K562 (cell line): ENCODE results near the gene IQGAP3. TPM values are rescaled to one million over a fixed set of nuclear protein-coding genes. Genes with fewer than 3 reads are reported as not detected.
A peak's percentile ranks its signal among the peaks of the same experiment; 100 is the strongest.

Source experiments
- ATAC-seq: fragments of 200-7000 bp; cut with Tn5 transposase; 3 replicates; pipeline ENCODE4 v1.9.1; 2020; ENCODE audit warnings: moderate library complexity
- BruUV-seq: library from RNA; stranded (reverse); fragments of 400-500 nt; replicated peaks from 2 replicates; lab custom pipeline; 2021; lab: Mats Ljungman, UMichigan
- CTCF ChIA-PET: fragments of 300-600 bp; formaldehyde crosslinking; extraction: SDS; loops from one replicate; lab custom pipeline; 2021; ENCODE audit warnings: low intra/inter-chr PET ratio; lab: Yijun Ruan, JAX
- POLR2A ChIA-PET: fragments of 300-600, 350-650 bp; sonication (Branson Sonifier 250); formaldehyde crosslinking; extraction: SDS; loops from one replicate; lab custom pipeline; 2021; ENCODE audit warnings: antibody characterized with exemption, inconsistent platforms; lab: Yijun Ruan, JAX
- DNase-seq, 4 experiments: peaks; one replicate each; pipeline versions ENCODE4 v3.0.0 to v3.0.0-alpha.2; 2011 to 2018; ENCODE audit warnings: low spot score in 3 of 4, mixed read lengths in 3 of 4; ENCODE audit errors: extremely low read depth in 1 of 4
- FAIRE-seq: peaks from 2 replicates; lab custom pipeline; 2011; peaks lifted over from hg19 to GRCh38; lab: Jason Lieb, UNC
- H2AFZ ChIP-seq: 2 replicates; pipeline ENCODE4 v1.6.0; 2011; ENCODE audit warnings: low read depth, low read length, control low read depth, inconsistent platforms
- H3K27ac ChIP-seq: fragments of 200-600 bp; 3 replicates; pipeline ENCODE4 v1.8.0; 2011; ENCODE audit warnings: low read depth, mild to moderate bottlenecking, control low read depth, inconsistent platforms, low read length, moderate library complexity, mixed read lengths; ENCODE audit errors: extremely low read depth
- H3K27me3 ChIP-seq, 2 experiments: fragments of 300-600 bp in 1 of 2; 2 replicates in 1 of 2; 3 replicates in 1 of 2; pipeline versions ENCODE4 v1.6.0 to v1.8.0; 2011; ENCODE audit warnings: inconsistent platforms in 2 of 2, low read length in 2 of 2, mild to moderate bottlenecking in 1 of 2, mixed read lengths in 1 of 2, moderate library complexity in 1 of 2; ENCODE audit not compliant: control insufficient read depth in 2 of 2, insufficient read depth in 2 of 2
- H3K36me3 ChIP-seq: fragments of 300-600 bp; 3 replicates; pipeline ENCODE4 v1.8.0; 2011; ENCODE audit warnings: mild to moderate bottlenecking, low read length, inconsistent platforms; ENCODE audit not compliant: control insufficient read depth, insufficient read depth
- H3K4me1 ChIP-seq, 2 experiments: fragments of 200-600 bp in 1 of 2; replicated peaks in 1 of 2; 2 replicates in 1 of 2; 3 replicates in 1 of 2; pipeline versions ENCODE4 v1.5.1 to v1.8.0; 2011; ENCODE audit warnings: inconsistent platforms in 2 of 2, low read length in 2 of 2, mild to moderate bottlenecking in 1 of 2, mixed read lengths in 1 of 2, moderate library complexity in 1 of 2; ENCODE audit not compliant: control insufficient read depth in 2 of 2, insufficient read depth in 2 of 2
- H3K4me2 ChIP-seq: 2 replicates; pipeline ENCODE4 v1.6.1; 2011; ENCODE audit warnings: low read length, control low read depth, inconsistent platforms, mixed read lengths; ENCODE audit not compliant: insufficient read depth
- H3K4me3 ChIP-seq: fragments of 200-600 bp; sonication (generic), shearing (Covaris generic); 2 replicates; pipeline ENCODE4 v1.5.1; 2016; ENCODE audit warnings: control low read depth, inconsistent platforms
- H3K79me2 ChIP-seq: fragments of 200-600 bp; 3 replicates; pipeline ENCODE4 v1.8.0; 2011; ENCODE audit warnings: low read length, inconsistent platforms; ENCODE audit not compliant: control insufficient read depth, insufficient read depth
- H3K9ac ChIP-seq, 2 experiments: 2 replicates each; pipeline versions ENCODE4 v1.6.0 to v1.6.1; 2011; ENCODE audit warnings: low read depth in 2 of 2, low read length in 2 of 2, control low read depth in 1 of 2, inconsistent platforms in 1 of 2, mild to moderate bottlenecking in 1 of 2, mixed read lengths in 1 of 2; ENCODE audit not compliant: insufficient read depth in 1 of 2
- H3K9me1 ChIP-seq: one replicate; pipeline ENCODE4 v1.6.0; 2011; ENCODE audit warnings: inconsistent platforms, mild to moderate bottlenecking, low read length, moderate library complexity; ENCODE audit not compliant: control insufficient read depth, insufficient read depth
- H3K9me3 ChIP-seq: replicated peaks from 2 replicates; pipeline ENCODE4 v1.5.1; 2011; ENCODE audit warnings: low read depth, low read length, inconsistent platforms; ENCODE audit not compliant: control insufficient read depth, insufficient read depth
- H4K20me1 ChIP-seq: replicated peaks from 2 replicates; pipeline ENCODE4 v1.6.1; 2011; ENCODE audit warnings: low read length, inconsistent platforms, mixed read lengths; ENCODE audit not compliant: control insufficient read depth, insufficient read depth
- CBX8 ChIP-seq: fragments of 200-600 bp; sonication (generic); IDR thresholded peaks from 2 replicates; pipeline ENCODE4 v1.6.1; 2012; ENCODE audit warnings: borderline replicate concordance, mixed run types, low read depth, mild to moderate bottlenecking, moderate library complexity, mixed read lengths, low read length, control low read depth, inconsistent platforms; ENCODE audit not compliant: poor library complexity, severe bottlenecking; ENCODE audit errors: extremely low read depth
- FOXJ3 ChIP-seq: sonication (generic); formaldehyde crosslinking; IDR thresholded peaks from 2 replicates; pipeline ENCODE4 v1.4.0; 2020; ENCODE audit warnings: mild to moderate bottlenecking, missing genetic modification reagents
- GABPB2 ChIP-seq: fragments of 250-450 bp; sonication (Bioruptor Pico); conservative IDR thresholded peaks from 2 replicates; pipeline ENCODE4 v1.5.1; 2021; ENCODE audit warnings: mild to moderate bottlenecking
- NFXL1 ChIP-seq: fragments of 450-650 bp; formaldehyde crosslinking; IDR thresholded peaks from 2 replicates; pipeline ENCODE4 v1.4.0; 2021; ENCODE audit warnings: mild to moderate bottlenecking
- POLR2A ChIP-seq: fragments of 450-650 bp; conservative IDR thresholded peaks from 2 replicates; pipeline ENCODE4 v1.6.1; 2016
- POLR2G ChIP-seq: fragments of 200-400 bp; formaldehyde crosslinking; IDR thresholded peaks from 2 replicates; pipeline ENCODE4 v1.6.1; 2017; ENCODE audit warnings: low read depth, mild to moderate bottlenecking, antibody characterized with exemption, low read length, moderate library complexity
- TRIM24 ChIP-seq, 2 experiments: fragments of 450-650 bp; IDR thresholded peaks; 2 replicates each; pipeline ENCODE4 v1.6.1; 2016
- ZC3H11A ChIP-seq: IDR thresholded peaks from 2 replicates; pipeline ENCODE4 v1.6.1; 2012; ENCODE audit warnings: low read depth, low read length, improper control_type of control experiment
- ZNF175 ChIP-seq: fragments of 200-800 bp; sonication (Bioruptor generic); IDR thresholded peaks from 2 replicates; pipeline ENCODE4 v1.6.1; 2016; ENCODE audit warnings: low read depth, mild to moderate bottlenecking, missing genetic modification characterization, missing compliant biosample characterization
- ZNF445 ChIP-seq: fragments of 250-450 bp; sonication (Bioruptor Pico); IDR thresholded peaks from 2 replicates; pipeline ENCODE4 v1.4.0; 2020; ENCODE audit warnings: low read depth, mild to moderate bottlenecking, moderate library complexity
- WGBS: fragments of 100-300 bp; shearing (Covaris generic); methylation state at CpG from one replicate; pipeline ENCODE4 v1.1.6; 2016; ENCODE audit warnings: low coverage, mixed read lengths; ENCODE audit not compliant: insufficient coverage; ENCODE audit errors: missing lambda C conversion rate; 5-methylcytosine and 5-hydroxymethylcytosine counted together
- in situ Hi-C: fragments of 300-500 bp; cut with MboI; formaldehyde crosslinking; loops from 4 replicates; pipeline ENCODE4 v1.15.0; 2018; ENCODE audit warnings: inconsistent platforms, mixed read lengths
- intact Hi-C: fragments of 100-400 bp; cut with micrococcal nuclease; formaldehyde crosslinking; loops from 2 replicates; pipeline ENCODE4 v1.14.2; 2022
- polyA plus RNA-seq, 8 experiments: library from polyadenylated mRNA; depleted of rRNA in 4 of 8; stranded (reverse) in 5 of 8; unstranded in 3 of 8; fragments of >200 nt; fragmentation: Nextera tagmentation in 2 of 8; fragmentation: Illumina TruSeq in 1 of 8; extraction: Ambion mirVana in 2 of 8; extraction: Trizol in 1 of 8; gene quantifications; 2 replicates each; pipeline versions ENCODE4 v1.2.1 to v1.2.3, GENCODE V29; 2011 to 2014; ENCODE audit warnings: inconsistent platforms in 1 of 8, missing spikeins in 1 of 8
- total RNA-seq, 7 experiments: library from RNA; depleted of rRNA in 6 of 7; stranded (reverse); fragments of >200 nt in 6 of 7; fragmentation: Illumina TruSeq in 2 of 7; extraction: Trizol in 2 of 7; gene quantifications; 2 replicates each; pipeline versions ENCODE4 v1.2.1 to v1.2.3, GENCODE V29; 2011 to 2021; ENCODE audit warnings: low replicate concordance in 1 of 7
- TF ChIP-seq, protein P1 (sequence below): sonication (generic); formaldehyde crosslinking; IDR thresholded peaks from 2 replicates; pipeline ENCODE4 v1.8.0; 2023; ENCODE audit warnings: mild to moderate bottlenecking, missing genetic modification reagents
- TF ChIP-seq, protein P2 (sequence below): fragments of 450-650 bp; IDR thresholded peaks from 2 replicates; pipeline ENCODE4 v1.7.1; 2018; ENCODE audit warnings: mild to moderate bottlenecking, low read depth; ENCODE audit not compliant: partially characterized antibody
- TF ChIP-seq, protein P3 (sequence below), 2 experiments: fragments of 450-650 bp; IDR thresholded peaks; 2 replicates each; pipeline ENCODE4 v1.6.1; 2016
- TF ChIP-seq, protein P4 (sequence below): sonication (generic); formaldehyde crosslinking; IDR thresholded peaks from 2 replicates; pipeline ENCODE4 v1.8.1; 2023; ENCODE audit warnings: mild to moderate bottlenecking, missing genetic modification reagents

The IQGAP3 gene
- total and polyA plus RNA-seq, 9 of the 15 experiments (the other 6 are each of a cell fraction or from before 2014, with no cell fraction given), result 1.4 to 16.6 (median 11.9) TPM

DNA sequence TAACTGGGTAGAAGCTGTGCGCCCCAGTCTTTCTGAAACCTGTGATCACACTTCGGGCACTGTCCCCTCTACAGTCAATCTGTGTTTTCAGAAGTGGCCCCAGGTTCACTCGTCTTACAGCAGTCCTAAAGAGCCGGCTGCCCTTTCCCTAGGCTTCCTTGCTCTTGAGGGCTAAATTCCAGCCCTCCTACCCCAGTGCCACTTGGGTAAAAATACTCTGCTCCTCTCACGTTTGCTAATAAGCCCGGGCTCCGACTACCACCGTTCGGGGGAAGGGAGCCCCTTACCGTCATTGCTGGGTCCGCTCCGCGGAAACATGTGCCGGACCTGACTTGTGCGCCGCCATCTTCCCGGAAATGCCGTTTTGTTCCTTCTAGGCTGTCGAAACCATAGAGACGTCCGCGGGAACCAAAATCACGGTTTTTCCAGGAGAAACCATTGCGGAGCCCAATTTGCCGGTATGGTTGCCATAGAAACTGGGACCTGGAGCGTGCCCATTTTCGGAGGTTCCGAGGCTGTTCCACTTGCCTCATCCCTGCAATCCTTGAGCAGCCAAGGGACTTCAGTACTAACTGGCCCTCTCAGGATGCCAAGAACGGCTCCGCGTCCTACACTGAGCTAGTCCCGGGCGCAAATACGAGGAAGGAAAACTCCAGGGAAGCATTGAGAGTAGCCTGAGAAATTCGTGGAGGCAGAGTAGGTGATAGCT lies 28.9 kb upstream of the IQGAP3 start, which contains the start of gene GPATCH4:
Gene GPATCH4 (minus strand): TSS at position 358 of the 709 bp plus-strand sequence.
- peak within 1 kb of the TSS; percentile 100 for H2AFZ ChIP-seq
- peaks cover 46% of the 10 kb centered on the region for H3K79me2 ChIP-seq
- H3K27ac ChIP-seq, result peak within 1 kb of the TSS; percentile 80
- FAIRE-seq (peak; percentile 83), ATAC-seq (peak; percentile 87), DNase-seq (peak; percentile 75 to 89 (median 78))
- WGBS, result 0% methylated on average over 33 of the region's 35 CpGs
- H3K4me3 ChIP-seq, result peak within 1 kb of the TSS; percentile 81
- H4K20me1 ChIP-seq, result no peaks in the 10 kb centered on the region
- H3K9me1 ChIP-seq, result no peaks in the 10 kb centered on the region
- CTCF ChIA-PET, result interaction anchor here (0.6 to 1.2 kb wide), 2 partner anchors 18 to 149 kb away, joined by 4 to 6 read pairs; no protein-coding TSS in a partner anchor
- H3K27me3 ChIP-seq, result no peaks in the 10 kb centered on the region
- peak within 1 kb of the TSS; percentile 97 for H3K4me2 ChIP-seq
- peak within 1 kb of the TSS; percentile 86 to 93 for H3K9ac ChIP-seq
- in situ Hi-C loops (loop anchor here (5.0 kb wide), 2 partner anchors 144 to 214 kb away; no protein-coding TSS in a partner anchor), intact Hi-C loops (no loop called here)
- H3K36me3 ChIP-seq, result peaks cover 36% of the 10 kb centered on the region
- POLR2A ChIA-PET, result interaction anchor here (0.6 to 3.2 kb wide), 5 partner anchors 8 to 60 kb away, joined by 3 to 16 read pairs (median 5); partner anchors contain the start of gene NAXE
- H3K9me3 ChIP-seq, result no peaks in the 10 kb centered on the region
- peaks cover 12% of the 10 kb centered on the region in 2 experiments; a peak in 4 of 5 replicates for H3K4me1 ChIP-seq
- BruUV-seq, result no TSS peak
- TF ChIP-seq ZNF175 (CRISPR knock-in tag) (no peak), FOXJ3 (CRISPR knock-in tag) (no peak), TRIM24 (IDR thresholded peaks at IDR 0.05) (no peak), POLR2G (peak; percentile 77), GABPB2 (no peak), POLR2A (peak; percentile 93), ZC3H11A (no peak), NFXL1 (CRISPR knock-in tag) (no peak), CBX8 (no peak), ZNF445 (no peak)
- TF ChIP-seq, protein P1, sequence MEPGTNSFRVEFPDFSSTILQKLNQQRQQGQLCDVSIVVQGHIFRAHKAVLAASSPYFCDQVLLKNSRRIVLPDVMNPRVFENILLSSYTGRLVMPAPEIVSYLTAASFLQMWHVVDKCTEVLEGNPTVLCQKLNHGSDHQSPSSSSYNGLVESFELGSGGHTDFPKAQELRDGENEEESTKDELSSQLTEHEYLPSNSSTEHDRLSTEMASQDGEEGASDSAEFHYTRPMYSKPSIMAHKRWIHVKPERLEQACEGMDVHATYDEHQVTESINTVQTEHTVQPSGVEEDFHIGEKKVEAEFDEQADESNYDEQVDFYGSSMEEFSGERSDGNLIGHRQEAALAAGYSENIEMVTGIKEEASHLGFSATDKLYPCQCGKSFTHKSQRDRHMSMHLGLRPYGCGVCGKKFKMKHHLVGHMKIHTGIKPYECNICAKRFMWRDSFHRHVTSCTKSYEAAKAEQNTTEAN, result no peak
- TF ChIP-seq, protein P2, sequence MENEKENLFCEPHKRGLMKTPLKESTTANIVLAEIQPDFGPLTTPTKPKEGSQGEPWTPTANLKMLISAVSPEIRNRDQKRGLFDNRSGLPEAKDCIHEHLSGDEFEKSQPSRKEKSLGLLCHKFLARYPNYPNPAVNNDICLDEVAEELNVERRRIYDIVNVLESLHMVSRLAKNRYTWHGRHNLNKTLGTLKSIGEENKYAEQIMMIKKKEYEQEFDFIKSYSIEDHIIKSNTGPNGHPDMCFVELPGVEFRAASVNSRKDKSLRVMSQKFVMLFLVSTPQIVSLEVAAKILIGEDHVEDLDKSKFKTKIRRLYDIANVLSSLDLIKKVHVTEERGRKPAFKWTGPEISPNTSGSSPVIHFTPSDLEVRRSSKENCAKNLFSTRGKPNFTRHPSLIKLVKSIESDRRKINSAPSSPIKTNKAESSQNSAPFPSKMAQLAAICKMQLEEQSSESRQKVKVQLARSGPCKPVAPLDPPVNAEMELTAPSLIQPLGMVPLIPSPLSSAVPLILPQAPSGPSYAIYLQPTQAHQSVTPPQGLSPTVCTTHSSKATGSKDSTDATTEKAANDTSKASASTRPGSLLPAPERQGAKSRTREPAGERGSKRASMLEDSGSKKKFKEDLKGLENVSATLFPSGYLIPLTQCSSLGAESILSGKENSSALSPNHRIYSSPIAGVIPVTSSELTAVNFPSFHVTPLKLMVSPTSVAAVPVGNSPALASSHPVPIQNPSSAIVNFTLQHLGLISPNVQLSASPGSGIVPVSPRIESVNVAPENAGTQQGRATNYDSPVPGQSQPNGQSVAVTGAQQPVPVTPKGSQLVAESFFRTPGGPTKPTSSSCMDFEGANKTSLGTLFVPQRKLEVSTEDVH, result peak; percentile 86
- TF ChIP-seq, protein P3, sequence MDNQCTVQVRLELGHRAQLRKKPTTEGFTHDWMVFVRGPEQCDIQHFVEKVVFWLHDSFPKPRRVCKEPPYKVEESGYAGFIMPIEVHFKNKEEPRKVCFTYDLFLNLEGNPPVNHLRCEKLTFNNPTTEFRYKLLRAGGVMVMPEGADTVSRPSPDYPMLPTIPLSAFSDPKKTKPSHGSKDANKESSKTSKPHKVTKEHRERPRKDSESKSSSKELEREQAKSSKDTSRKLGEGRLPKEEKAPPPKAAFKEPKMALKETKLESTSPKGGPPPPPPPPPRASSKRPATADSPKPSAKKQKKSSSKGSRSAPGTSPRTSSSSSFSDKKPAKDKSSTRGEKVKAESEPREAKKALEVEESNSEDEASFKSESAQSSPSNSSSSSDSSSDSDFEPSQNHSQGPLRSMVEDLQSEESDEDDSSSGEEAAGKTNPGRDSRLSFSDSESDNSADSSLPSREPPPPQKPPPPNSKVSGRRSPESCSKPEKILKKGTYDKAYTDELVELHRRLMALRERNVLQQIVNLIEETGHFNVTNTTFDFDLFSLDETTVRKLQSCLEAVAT (IDR thresholded peaks at IDR 0.05), result no peak
- TF ChIP-seq, protein P4, sequence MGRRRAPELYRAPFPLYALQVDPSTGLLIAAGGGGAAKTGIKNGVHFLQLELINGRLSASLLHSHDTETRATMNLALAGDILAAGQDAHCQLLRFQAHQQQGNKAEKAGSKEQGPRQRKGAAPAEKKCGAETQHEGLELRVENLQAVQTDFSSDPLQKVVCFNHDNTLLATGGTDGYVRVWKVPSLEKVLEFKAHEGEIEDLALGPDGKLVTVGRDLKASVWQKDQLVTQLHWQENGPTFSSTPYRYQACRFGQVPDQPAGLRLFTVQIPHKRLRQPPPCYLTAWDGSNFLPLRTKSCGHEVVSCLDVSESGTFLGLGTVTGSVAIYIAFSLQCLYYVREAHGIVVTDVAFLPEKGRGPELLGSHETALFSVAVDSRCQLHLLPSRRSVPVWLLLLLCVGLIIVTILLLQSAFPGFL (CRISPR knock-in tag), result 0 out of 2 replicates have a peak, but pooled peaks have one; percentile 48
